ENCODE measurements around the gene LRRK2.

DNA sequence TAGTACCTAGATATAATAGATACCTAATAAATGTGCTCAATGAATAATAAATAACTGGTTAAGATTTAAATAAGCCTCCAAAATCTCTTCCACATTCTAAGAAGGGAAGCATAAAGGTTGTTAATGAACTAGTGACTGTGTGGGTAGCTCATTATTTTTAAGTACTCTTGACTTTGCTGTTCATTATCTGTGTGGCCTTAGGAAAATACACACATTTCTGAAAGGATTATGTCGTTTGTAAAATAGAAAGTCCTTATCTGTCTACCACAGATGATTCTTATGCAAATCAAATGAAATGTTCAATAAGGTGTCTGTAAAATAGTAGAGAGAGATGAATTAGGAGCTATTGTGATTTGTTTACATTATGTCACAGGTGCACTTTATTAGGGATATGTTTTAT, 119.5 kb downstream of the LRRK2 start:
- TF ChIP-seq, protein P1, sequence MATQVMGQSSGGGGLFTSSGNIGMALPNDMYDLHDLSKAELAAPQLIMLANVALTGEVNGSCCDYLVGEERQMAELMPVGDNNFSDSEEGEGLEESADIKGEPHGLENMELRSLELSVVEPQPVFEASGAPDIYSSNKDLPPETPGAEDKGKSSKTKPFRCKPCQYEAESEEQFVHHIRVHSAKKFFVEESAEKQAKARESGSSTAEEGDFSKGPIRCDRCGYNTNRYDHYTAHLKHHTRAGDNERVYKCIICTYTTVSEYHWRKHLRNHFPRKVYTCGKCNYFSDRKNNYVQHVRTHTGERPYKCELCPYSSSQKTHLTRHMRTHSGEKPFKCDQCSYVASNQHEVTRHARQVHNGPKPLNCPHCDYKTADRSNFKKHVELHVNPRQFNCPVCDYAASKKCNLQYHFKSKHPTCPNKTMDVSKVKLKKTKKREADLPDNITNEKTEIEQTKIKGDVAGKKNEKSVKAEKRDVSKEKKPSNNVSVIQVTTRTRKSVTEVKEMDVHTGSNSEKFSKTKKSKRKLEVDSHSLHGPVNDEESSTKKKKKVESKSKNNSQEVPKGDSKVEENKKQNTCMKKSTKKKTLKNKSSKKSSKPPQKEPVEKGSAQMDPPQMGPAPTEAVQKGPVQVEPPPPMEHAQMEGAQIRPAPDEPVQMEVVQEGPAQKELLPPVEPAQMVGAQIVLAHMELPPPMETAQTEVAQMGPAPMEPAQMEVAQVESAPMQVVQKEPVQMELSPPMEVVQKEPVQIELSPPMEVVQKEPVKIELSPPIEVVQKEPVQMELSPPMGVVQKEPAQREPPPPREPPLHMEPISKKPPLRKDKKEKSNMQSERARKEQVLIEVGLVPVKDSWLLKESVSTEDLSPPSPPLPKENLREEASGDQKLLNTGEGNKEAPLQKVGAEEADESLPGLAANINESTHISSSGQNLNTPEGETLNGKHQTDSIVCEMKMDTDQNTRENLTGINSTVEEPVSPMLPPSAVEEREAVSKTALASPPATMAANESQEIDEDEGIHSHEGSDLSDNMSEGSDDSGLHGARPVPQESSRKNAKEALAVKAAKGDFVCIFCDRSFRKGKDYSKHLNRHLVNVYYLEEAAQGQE (IDR thresholded peaks at IDR 0.05; ENCODE audit: insufficient read depth in 1 of 2, low read depth in 2 of 2, low read length in 2 of 2), result no peak
- TF ChIP-seq SIN3A (IDR thresholded peaks at IDR 0.05; ENCODE audit: borderline replicate concordance, insufficient read depth, low read length), result no peak
- TF ChIP-seq POLR2AphosphoS5 (IDR thresholded peaks at IDR 0.05; ENCODE audit: low read depth, low read length), result no peak
- no peak for TF ChIP-seq TAF1 (IDR thresholded peaks at IDR 0.05; ENCODE audit: borderline replicate concordance, insufficient read depth, low read length)
- no peak for TF ChIP-seq FOXP2 (optimal IDR thresholded peaks at IDR 0.05; ENCODE audit: borderline replicate concordance, extremely low read depth, extremely low read length, insufficient read depth)
